Activated naive CD4-positive, alpha-beta T cell treated with anti-CD3 and anti-CD28 coated beads, Interleukin-2, amount 50 U/mL, for 72 hours (primary cell): ENCODE data around the gene CELF3. TPM values are rescaled to one million over a fixed set of nuclear protein-coding genes. Genes with fewer than 3 reads are reported as not detected.
"Not testable (repeated sequence)": the region's sequence is repeated elsewhere in the genome, so short reads cannot be mapped to it uniquely, and the experiment has no call there.

Experiments used
- ATAC-seq, 2 donors: fragments of 150-1000 bp; cut with Tn5 transposase; 2 replicates each; pipeline ENCODE4 v1.10.0; 2021; ENCODE audit warnings: mild to moderate bottlenecking in 2 of 2, moderate library complexity in 2 of 2
- DNase-seq, 2 donors: peaks; one replicate each; pipeline ENCODE4 v3.0.0; 2021 to 2022; ENCODE audit warnings: low spot score in 2 of 2
- H3K27ac Mint-ChIP-seq, 2 donors: one replicate each; pipeline ENCODE4 v1.8.0; 2022; ENCODE audit warnings: mild to moderate bottlenecking in 2 of 2, mixed read lengths in 2 of 2
- H3K36me3 Mint-ChIP-seq, 2 donors: one replicate each; pipeline ENCODE4 v1.8.0; 2022; ENCODE audit warnings: mixed read lengths in 2 of 2
- H3K9me3 Mint-ChIP-seq, 2 donors: one replicate each; pipeline ENCODE4 v1.8.0; 2022; ENCODE audit warnings: mixed read lengths in 2 of 2
- total RNA-seq, 2 donors: library from RNA; stranded (reverse); gene quantifications; one replicate each; pipeline ENCODE4 v1.2.3, GENCODE V29; 2022

Gene CELF3
- not detected for total RNA-seq

- Mint-ChIP-seq H3K27ac (no peak within 1 kb of the TSS), H3K9me3 (no peaks in the 10 kb centered on the region), H3K36me3 (peaks cover 0 to 9% of the 10 kb centered on the region in 2 donors)
- peak in 1 of 2 donors; percentile 17 for DNase-seq
- ATAC-seq, result no peak
These were observed at the start of gene CELF3 for GRCh38 chr1:151716771-151717631. Gene CELF3 (minus strand): TSS chr1:151716803. CDS start chr1:151716020, 783 bp downstream.

- H3K36me3 Mint-ChIP-seq, result peaks cover 28 to 31% of the 10 kb centered on the region in 2 donors
- peak overlapping the region; percentile 97 to 99 for H3K27ac Mint-ChIP-seq
- no peaks in the 10 kb centered on the region for H3K9me3 Mint-ChIP-seq
- DNase-seq, result no peak
- ATAC-seq, result no peak
These were observed 47.4 kb upstream of the CELF3 start for GRCh38 chr1:151763990-151764389.

DNA sequence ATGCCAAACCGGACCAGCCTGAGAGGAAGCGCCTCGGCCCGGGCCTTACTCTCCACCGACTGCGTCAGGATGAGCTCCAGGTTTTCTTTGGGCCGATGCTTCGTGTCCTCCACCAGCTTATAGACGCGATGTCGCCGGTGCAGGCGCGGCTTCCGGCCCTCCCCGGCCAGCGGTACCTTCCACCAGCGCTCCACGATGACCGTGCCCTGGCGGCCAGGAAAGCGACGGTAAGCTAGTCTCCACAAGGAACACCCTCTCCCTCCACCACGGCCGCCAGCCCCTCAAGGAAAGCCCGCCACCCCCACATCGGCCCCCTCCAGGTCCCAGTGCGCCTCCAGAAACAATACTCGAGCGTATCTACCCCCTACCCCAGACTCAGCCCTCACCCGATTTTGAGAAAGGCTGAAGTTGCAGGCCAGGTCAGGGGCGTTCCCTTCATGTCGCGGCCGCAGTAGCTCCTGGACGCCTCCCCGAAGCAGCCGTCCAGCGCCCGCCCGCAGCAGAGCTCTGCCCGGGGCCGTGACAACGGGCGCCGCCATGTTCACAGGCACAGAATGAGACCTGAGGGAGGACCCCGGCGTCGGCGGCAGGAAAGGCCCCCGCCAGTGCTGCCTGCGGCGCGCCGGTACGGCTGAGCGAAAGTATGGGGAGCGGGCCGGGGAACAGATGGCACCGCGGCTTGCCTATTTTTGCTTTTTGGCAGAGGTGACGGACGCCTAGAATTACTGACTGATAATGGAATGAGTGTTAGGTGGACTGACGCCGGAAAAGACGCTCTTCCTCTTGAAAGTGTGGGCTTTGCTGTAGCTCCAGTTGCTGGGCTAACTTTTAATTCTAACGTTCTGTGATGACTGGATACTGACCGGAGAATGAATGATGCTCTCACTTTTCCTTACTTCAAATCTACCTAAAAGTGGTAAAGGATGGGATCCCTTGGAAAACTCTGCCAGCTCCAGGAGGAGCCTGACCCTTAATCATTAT, 46.6 kb upstream of the CELF3 start, which contains the start of gene MRPL9:
Gene MRPL9 (minus strand): TSS at position 556 of the 981 bp plus-strand sequence. CDS start 17 bp downstream, at position 539.
- peak; percentile 93 to 99 for ATAC-seq

GRCh38 chr1:151760597-151761385, 44.2 kb upstream of the CELF3 start:
- Mint-ChIP-seq H3K36me3 (peaks cover 28 to 31% of the 10 kb centered on the region in 2 donors), H3K27ac (peak overlapping the region; percentile 82 to 99), H3K9me3 (no peaks in the 10 kb centered on the region)
- DNase-seq (no peak), ATAC-seq (no peak)

More for the DNA sequence above, 46.6 kb upstream of the CELF3 start, which contains the start of gene MRPL9:
- peak; percentile 82 to 91 for DNase-seq
- Mint-ChIP-seq H3K9me3 (no peaks in the 10 kb centered on the region), H3K27ac (peak within 1 kb of the TSS; percentile 97 to 99), H3K36me3 (peaks cover 28 to 31% of the 10 kb centered on the region in 2 donors)

GRCh38 chr1:151759241-151759640, 42.6 kb upstream of the CELF3 start:
- no peak overlapping the region for H3K27ac Mint-ChIP-seq
- H3K9me3 Mint-ChIP-seq, result no peaks in the 10 kb centered on the region
- H3K36me3 Mint-ChIP-seq, result peaks cover 27 to 31% of the 10 kb centered on the region in 2 donors
- ATAC-seq (no peak), DNase-seq (no peak)

- no peak for DNase-seq
- Mint-ChIP-seq H3K27ac (peak overlapping the region; percentile 19 to 26), H3K9me3 (no peaks in the 10 kb centered on the region), H3K36me3 (peaks cover 9 to 10% of the 10 kb centered on the region in 2 donors)
- ATAC-seq, result peak; percentile 83 to 92
These were observed 39.7 kb upstream of the CELF3 start for GRCh38 chr1:151756291-151756690.

DNA sequence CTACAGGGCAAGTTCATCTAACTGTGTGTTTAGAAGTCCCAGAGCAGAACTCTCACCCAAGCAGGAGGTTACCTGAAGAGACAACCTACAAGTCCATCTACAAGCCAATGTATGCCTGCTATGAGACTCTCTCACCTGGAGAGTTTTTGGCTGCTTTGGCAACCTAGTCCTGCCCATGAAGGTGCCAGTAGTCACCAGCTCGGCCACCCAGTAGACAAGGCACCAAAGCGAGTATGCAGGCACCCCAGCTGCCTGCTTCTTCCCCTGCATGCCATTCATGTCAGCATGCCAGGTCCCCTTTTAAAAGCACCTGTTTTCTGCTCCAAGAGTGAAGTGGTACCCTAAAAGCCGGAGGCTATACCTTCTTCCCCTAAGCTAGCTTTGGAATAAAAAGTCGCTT, 24.9 kb upstream of the CELF3 start:
- Mint-ChIP-seq H3K27ac (no peak overlapping the region), H3K9me3 (peaks cover 5 to 6% of the 10 kb centered on the region in 2 donors), H3K36me3 (peaks cover 0 to 16% of the 10 kb centered on the region in 2 donors)
- DNase-seq (no peak), ATAC-seq (no peak)

GRCh38 chr1:151739590-151740355, 23.2 kb upstream of the CELF3 start:
- ATAC-seq (no peak), DNase-seq (no peak)
- H3K27ac Mint-ChIP-seq, result no peak overlapping the region
- H3K9me3 Mint-ChIP-seq, result peaks cover 6 to 7% of the 10 kb centered on the region in 2 donors
- H3K36me3 Mint-ChIP-seq, result peaks cover 0 to 17% of the 10 kb centered on the region in 2 donors

GRCh38 chr1:151737479-151737878, 20.9 kb upstream of the CELF3 start:
- peaks cover 0 to 17% of the 10 kb centered on the region in 2 donors for H3K36me3 Mint-ChIP-seq
- DNase-seq (no peak), ATAC-seq (no peak)
- no peak overlapping the region for H3K27ac Mint-ChIP-seq
- H3K9me3 Mint-ChIP-seq, result peaks cover 6 to 7% of the 10 kb centered on the region in 2 donors

- Mint-ChIP-seq H3K9me3 (peaks cover 6 to 7% of the 10 kb centered on the region in 2 donors), H3K36me3 (peaks cover 0 to 17% of the 10 kb centered on the region in 2 donors), H3K27ac (no peak overlapping the region)
- ATAC-seq (no peak), DNase-seq (no peak)
These were observed 20.4 kb upstream of the CELF3 start for GRCh38 chr1:151737026-151737425.

GRCh38 chr1:151733995-151734394, 17.4 kb upstream of the CELF3 start:
- H3K27ac Mint-ChIP-seq, H3K9me3 Mint-ChIP-seq, ATAC-seq, DNase-seq: not testable (repeated sequence)
- H3K36me3 Mint-ChIP-seq, result peaks cover 0 to 17% of the 10 kb centered on the region in 2 donors

- Mint-ChIP-seq H3K36me3 (peaks cover 0 to 15% of the 10 kb centered on the region in 2 donors), H3K9me3 (peaks cover 6 to 7% of the 10 kb centered on the region in 2 donors), H3K27ac (no peak overlapping the region)
- DNase-seq (no peak), ATAC-seq (no peak)
These were observed 16.5 kb upstream of the CELF3 start for GRCh38 chr1:151733126-151733525.

- no peaks in the 10 kb centered on the region for H3K36me3 Mint-ChIP-seq
- H3K27ac Mint-ChIP-seq, result no peak overlapping the region
- no peaks in the 10 kb centered on the region for H3K9me3 Mint-ChIP-seq
- ATAC-seq, result no peak
- no peak for DNase-seq
These were observed 13.3 kb upstream of the CELF3 start for GRCh38 chr1:151729966-151730291.

- DNase-seq (no peak), ATAC-seq (no peak)
- Mint-ChIP-seq H3K27ac (no peak overlapping the region), H3K36me3 (no peaks in the 10 kb centered on the region), H3K9me3 (no peaks in the 10 kb centered on the region)
These were observed 12.8 kb upstream of the CELF3 start for GRCh38 chr1:151729157-151729965.
